HUES6 (cell line): ENCODE data around the gene FCHSD2.

Experiments
- H3K27ac ChIP-seq: 2 replicates; pipeline ENCODE4 v1.7.0; 2013; ENCODE audit warnings: low read depth, mild to moderate bottlenecking, low read length, inconsistent platforms
- H3K27me3 ChIP-seq: 2 replicates; pipeline ENCODE4 v1.6.1; 2013; ENCODE audit warnings: low read length; ENCODE audit not compliant: control insufficient read depth, insufficient read depth
- H3K36me3 ChIP-seq: 2 replicates; pipeline ENCODE4 v1.6.1; 2013; ENCODE audit warnings: low read length; ENCODE audit not compliant: control insufficient read depth, insufficient read depth
- H3K4me1 ChIP-seq: 2 replicates; pipeline ENCODE4 v1.6.1; 2013; ENCODE audit warnings: low read length; ENCODE audit not compliant: control insufficient read depth, insufficient read depth
- H3K4me3 ChIP-seq: 2 replicates; pipeline ENCODE4 v1.5.1; 2013; ENCODE audit warnings: low read depth, low read length
- H3K9ac ChIP-seq: one replicate; pipeline ENCODE4 v1.6.1; 2013; ENCODE audit warnings: mild to moderate bottlenecking, low read length
- H3K9me3 ChIP-seq: 2 replicates; pipeline ENCODE4 v1.6.1; 2013; ENCODE audit warnings: low read depth, low read length; ENCODE audit not compliant: control insufficient read depth, insufficient read depth

Gene FCHSD2

GRCh38 chr11:72947229-72947628 lies 194.9 kb downstream of the FCHSD2 start:
- no peak overlapping the region for H3K4me3 ChIP-seq
- H3K9ac ChIP-seq, result no peak overlapping the region
- H3K27ac ChIP-seq, result no peak overlapping the region
- H3K27me3 ChIP-seq, result no peaks in the 10 kb centered on the region
- H3K4me1 ChIP-seq, result peaks cover 9% of the 10 kb centered on the region
- H3K9me3 ChIP-seq, result no peaks in the 10 kb centered on the region
- H3K36me3 ChIP-seq, result no peaks in the 10 kb centered on the region

DNA sequence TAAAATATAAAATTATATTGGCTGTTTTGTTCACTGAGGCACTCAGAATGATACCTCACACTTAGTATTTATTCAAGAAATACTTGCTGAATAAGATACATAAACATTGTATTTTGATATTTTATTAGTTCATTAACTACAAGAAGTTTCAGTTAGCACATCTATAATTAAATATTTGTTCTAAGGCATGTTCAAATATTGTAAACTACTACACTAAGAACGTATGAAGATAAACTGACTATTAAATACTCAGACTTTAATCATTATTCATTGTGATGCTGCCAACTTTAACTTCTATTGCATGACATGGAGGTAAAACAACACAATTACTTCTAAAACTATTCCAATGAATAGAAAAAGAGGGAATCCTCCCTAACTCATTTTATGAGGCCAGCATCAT lies 198.5 kb downstream of the FCHSD2 start:
- Histone ChIP-seq H3K27me3 (no peaks in the 10 kb centered on the region), H3K36me3 (no peaks in the 10 kb centered on the region), H3K27ac (no peak overlapping the region), H3K4me1 (no peaks in the 10 kb centered on the region), H3K4me3 (no peak overlapping the region), H3K9ac (no peak overlapping the region), H3K9me3 (no peaks in the 10 kb centered on the region)

DNA sequence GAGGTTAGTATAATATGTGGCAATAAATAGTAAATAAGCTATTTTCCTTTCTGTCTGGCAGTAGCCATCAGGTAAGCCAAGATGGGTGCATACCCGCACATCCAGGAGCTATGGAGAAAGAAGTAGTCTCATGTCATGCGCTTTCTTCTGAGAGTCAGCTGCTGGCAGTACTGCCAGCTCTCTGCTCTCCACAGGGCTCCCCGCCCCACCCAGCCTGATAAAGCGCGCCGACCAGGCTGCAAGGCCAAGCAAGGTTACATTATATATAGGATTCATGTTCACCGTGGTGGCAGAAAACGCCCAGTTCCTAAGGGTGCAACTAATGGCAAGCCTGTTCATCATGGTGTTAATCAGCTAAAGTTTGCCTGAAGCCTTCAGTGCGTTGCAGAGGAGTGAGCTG lies 201.7 kb downstream of the FCHSD2 start:
- no peak overlapping the region for H3K27ac ChIP-seq
- H3K4me1 ChIP-seq, result no peaks in the 10 kb centered on the region

DNA sequence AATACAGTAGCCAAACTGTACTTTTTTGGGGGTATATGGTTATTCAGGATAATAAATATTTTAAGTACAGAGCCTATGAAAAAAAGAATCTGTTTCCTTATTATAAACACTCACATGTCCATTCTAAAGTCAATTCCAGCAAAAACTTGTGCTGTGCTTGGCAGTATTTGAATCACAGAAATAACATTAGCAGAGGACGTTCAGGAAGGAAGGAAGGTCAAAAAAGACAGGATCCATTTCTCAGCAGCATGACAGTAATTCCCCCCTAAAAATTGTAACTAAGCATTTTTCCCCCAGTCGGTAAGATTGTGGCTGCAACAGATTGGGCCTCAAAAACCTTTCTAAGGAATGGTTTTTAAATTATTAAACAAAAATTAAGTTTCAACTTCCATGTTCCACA lies 203.1 kb downstream of the FCHSD2 start:
- H3K9me3 ChIP-seq, result no peaks in the 10 kb centered on the region
- no peak overlapping the region for H3K27ac ChIP-seq
- H3K4me1 ChIP-seq, result no peaks in the 10 kb centered on the region
- H3K36me3 ChIP-seq, result no peaks in the 10 kb centered on the region
- no peak overlapping the region for H3K9ac ChIP-seq
- no peaks in the 10 kb centered on the region for H3K27me3 ChIP-seq
- H3K4me3 ChIP-seq, result no peak overlapping the region

More for the DNA sequence above, 201.7 kb downstream of the FCHSD2 start:
- H3K9me3 ChIP-seq, result no peaks in the 10 kb centered on the region
- H3K27me3 ChIP-seq, result no peaks in the 10 kb centered on the region
- H3K9ac ChIP-seq, result no peak overlapping the region
- no peak overlapping the region for H3K4me3 ChIP-seq
- H3K36me3 ChIP-seq, result no peaks in the 10 kb centered on the region

- no peaks in the 10 kb centered on the region for H3K27me3 ChIP-seq
- H3K27ac ChIP-seq, result no peak overlapping the region
- no peaks in the 10 kb centered on the region for H3K36me3 ChIP-seq
- H3K4me3 ChIP-seq, result no peak overlapping the region
- no peak overlapping the region for H3K9ac ChIP-seq
- no peaks in the 10 kb centered on the region for H3K9me3 ChIP-seq
- no peaks in the 10 kb centered on the region for H3K4me1 ChIP-seq
These were observed 204.7 kb downstream of the FCHSD2 start for GRCh38 chr11:72937439-72937838.

DNA sequence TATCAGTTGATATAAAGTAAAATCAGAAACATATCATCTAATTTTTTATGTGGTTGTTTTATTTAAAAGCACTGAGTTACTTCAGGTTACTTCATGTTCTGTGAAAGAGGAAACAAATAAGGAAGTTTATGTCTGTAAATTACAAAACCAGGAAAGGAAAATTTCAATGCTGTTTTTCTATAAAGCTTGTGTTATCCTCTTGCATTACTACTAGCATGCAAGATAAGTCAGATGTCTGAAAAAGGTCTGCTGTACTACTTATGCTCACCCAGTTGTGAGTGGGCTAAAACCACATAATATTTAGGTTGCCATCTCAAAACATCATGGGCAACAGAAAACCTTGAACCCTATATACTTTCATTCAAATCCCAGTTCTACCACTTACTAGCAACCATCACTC lies 206.4 kb downstream of the FCHSD2 start:
- Histone ChIP-seq H3K4me1 (no peaks in the 10 kb centered on the region), H3K4me3 (no peak overlapping the region), H3K9me3 (no peaks in the 10 kb centered on the region), H3K27me3 (no peaks in the 10 kb centered on the region), H3K9ac (no peak overlapping the region), H3K36me3 (no peaks in the 10 kb centered on the region), H3K27ac (no peak overlapping the region)

- H3K36me3 ChIP-seq, result no peaks in the 10 kb centered on the region
- no peak overlapping the region for H3K4me3 ChIP-seq
- no peaks in the 10 kb centered on the region for H3K9me3 ChIP-seq
- 0 out of 2 replicates have a peak, but pooled peaks cover 5% of the 10 kb centered on the region for H3K4me1 ChIP-seq
- no peak overlapping the region for H3K9ac ChIP-seq
- no peaks in the 10 kb centered on the region for H3K27me3 ChIP-seq
- H3K27ac ChIP-seq, result no peak overlapping the region
These were observed 210.0 kb downstream of the FCHSD2 start for GRCh38 chr11:72932132-72932570.

DNA sequence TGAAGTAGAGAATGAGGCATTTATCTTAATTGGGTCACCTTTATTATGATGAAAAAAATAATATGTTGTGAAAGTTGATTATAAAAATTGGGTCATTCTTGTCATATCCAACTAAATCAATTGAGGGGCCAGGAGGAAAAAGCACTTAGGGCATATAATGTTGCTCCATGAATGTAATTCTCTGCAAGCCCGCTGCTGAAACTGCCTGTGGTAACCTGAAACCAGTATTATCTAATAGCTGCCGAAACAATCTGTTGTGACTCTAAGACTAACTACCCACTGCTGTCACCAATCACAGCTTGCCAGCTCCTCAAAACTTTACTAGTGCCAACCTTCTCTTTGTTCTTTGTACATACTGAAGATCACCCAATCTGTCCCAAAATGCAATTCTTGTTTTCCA lies 212.1 kb downstream of the FCHSD2 start:
- Histone ChIP-seq H3K27me3 (no peaks in the 10 kb centered on the region), H3K36me3 (no peaks in the 10 kb centered on the region), H3K9ac (no peak overlapping the region), H3K4me3 (no peak overlapping the region), H3K27ac (no peak overlapping the region), H3K9me3 (no peaks in the 10 kb centered on the region), H3K4me1 (0 out of 2 replicates have a peak, but pooled peaks cover 5% of the 10 kb centered on the region)

DNA sequence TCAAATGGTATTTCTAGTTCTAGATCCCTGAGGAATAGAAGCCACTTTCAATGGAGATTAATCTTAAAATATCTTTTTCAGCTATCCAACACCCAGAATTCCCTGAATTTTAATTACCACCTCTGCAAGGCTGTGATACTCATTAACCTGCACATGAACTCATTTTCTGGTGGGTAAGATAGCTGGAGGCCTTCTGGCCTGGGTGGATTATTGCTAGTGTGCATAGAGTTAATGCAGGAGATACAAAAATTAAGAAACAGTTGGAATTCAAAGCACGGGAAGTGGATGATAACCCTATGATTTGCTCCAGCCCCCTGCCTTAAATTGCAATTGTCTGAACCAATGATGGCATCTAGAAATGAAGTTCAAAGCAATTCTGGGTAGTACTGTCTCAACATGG lies 212.9 kb downstream of the FCHSD2 start:
- 0 out of 2 replicates have a peak, but pooled peaks cover 5% of the 10 kb centered on the region for H3K4me1 ChIP-seq
- no peaks in the 10 kb centered on the region for H3K9me3 ChIP-seq
- H3K36me3 ChIP-seq, result no peaks in the 10 kb centered on the region
- no peak overlapping the region for H3K27ac ChIP-seq
- no peak overlapping the region for H3K9ac ChIP-seq
- H3K4me3 ChIP-seq, result no peak overlapping the region
- no peaks in the 10 kb centered on the region for H3K27me3 ChIP-seq

- Histone ChIP-seq H3K4me1 (0 out of 2 replicates have a peak, but pooled peaks cover 5% of the 10 kb centered on the region), H3K27me3 (no peaks in the 10 kb centered on the region), H3K27ac (no peak overlapping the region), H3K9me3 (no peaks in the 10 kb centered on the region), H3K9ac (no peak overlapping the region), H3K4me3 (no peak overlapping the region), H3K36me3 (no peaks in the 10 kb centered on the region)
These were observed 214.7 kb downstream of the FCHSD2 start for GRCh38 chr11:72927380-72927779.

- Histone ChIP-seq H3K27ac (no peak overlapping the region), H3K9me3 (no peaks in the 10 kb centered on the region), H3K36me3 (no peaks in the 10 kb centered on the region), H3K27me3 (no peaks in the 10 kb centered on the region), H3K9ac (no peak overlapping the region), H3K4me3 (no peak overlapping the region), H3K4me1 (0 out of 2 replicates have a peak, but pooled peaks cover 5% of the 10 kb centered on the region)
These were observed 216.0 kb downstream of the FCHSD2 start for GRCh38 chr11:72926076-72926475.

GRCh38 chr11:72925656-72926055 lies 216.5 kb downstream of the FCHSD2 start:
- H3K4me3 ChIP-seq, result no peak overlapping the region
- no peaks in the 10 kb centered on the region for H3K9me3 ChIP-seq
- H3K27ac ChIP-seq, result no peak overlapping the region
- 0 out of 2 replicates have a peak, but pooled peaks cover 5% of the 10 kb centered on the region for H3K4me1 ChIP-seq
- H3K9ac ChIP-seq, result no peak overlapping the region
- H3K27me3 ChIP-seq, result no peaks in the 10 kb centered on the region
- H3K36me3 ChIP-seq, result no peaks in the 10 kb centered on the region
